Activated CD4-positive, alpha-beta T cell treated with anti-CD3 and anti-CD28 coated beads for 36 hours (primary cell): ENCODE results near the gene FCHSD2. TPM values are rescaled to one million over a fixed set of nuclear protein-coding genes. Genes with fewer than 3 reads are reported as not detected.

Experiments
- ATAC-seq: fragments of 200-7000 bp; cut with Tn5 transposase; one replicate; pipeline ENCODE4 v1.10.0; 2021; ENCODE audit warnings: mild to moderate bottlenecking, moderate library complexity
- CTCF ChIA-PET: fragments of 350-600 bp; sonication (Branson Sonifier 250); formaldehyde crosslinking; loops from one replicate; lab custom pipeline; 2021; ENCODE audit warnings: antibody characterized with exemption; lab: Charles Lee
- POLR2A ChIA-PET: fragments of 350-600 bp; sonication (Branson Sonifier 250); formaldehyde crosslinking; loops from one replicate; lab custom pipeline; 2021; ENCODE audit warnings: antibody characterized with exemption, inconsistent platforms; lab: Charles Lee
- DNase-seq: peaks from one replicate; pipeline ENCODE4 v3.0.0-alpha.2; 2020
- H3K27ac Mint-ChIP-seq: one replicate; pipeline ENCODE4 v1.8.0; 2021; ENCODE audit warnings: mixed read lengths
- H3K27me3 Mint-ChIP-seq: one replicate; pipeline ENCODE4 v1.8.0; 2021; ENCODE audit warnings: mixed read lengths
- H3K36me3 Mint-ChIP-seq: one replicate; pipeline ENCODE4 v1.8.0; 2021; ENCODE audit warnings: low read depth, mixed read lengths
- H3K4me1 Mint-ChIP-seq: one replicate; pipeline ENCODE4 v1.8.0; 2021; ENCODE audit warnings: mixed read lengths
- H3K4me3 Mint-ChIP-seq: one replicate; pipeline ENCODE4 v1.8.0; 2021; ENCODE audit warnings: mild to moderate bottlenecking, moderate library complexity, mixed read lengths
- H3K9me3 Mint-ChIP-seq: one replicate; pipeline ENCODE4 v1.8.0; 2021; ENCODE audit warnings: low read depth, mixed read lengths
- intact Hi-C, 2 experiments: fragments of 100-400 bp; cut with DNase I in 1 of 2; cut with micrococcal nuclease in 1 of 2; formaldehyde crosslinking; loops; one replicate each; pipeline versions ENCODE4 v1.14.2 to v1.15.1; 2022 to 2024; cut with DNase I, micrococcal nuclease
- total RNA-seq, 2 experiments: library from RNA; stranded (reverse); gene quantifications; one replicate each; pipeline ENCODE4 v1.2.3, GENCODE V29; 2021

The FCHSD2 gene
- total RNA-seq, 2 experiments from 2014 or later: 24.1 to 24.7 TPM

- POLR2A ChIA-PET: no interaction called here
- Mint-ChIP-seq H3K9me3 (no peaks in the 10 kb centered on the region), H3K27me3 (no peaks in the 10 kb centered on the region), H3K4me1 (no peaks in the 10 kb centered on the region), H3K4me3 (no peak overlapping the region), H3K36me3 (peaks cover 6% of the 10 kb centered on the region), H3K27ac (no peak overlapping the region)
- DNase-seq (no peak), ATAC-seq (no peak)
- intact Hi-C loops: no loop called here
- CTCF ChIA-PET: interaction anchor here (0.6 kb wide), 1 partner anchor 332 kb away, joined by 4 read pairs; no protein-coding TSS in a partner anchor
These were observed 240.7 kb downstream of the FCHSD2 start for GRCh38 chr11:72901374-72901773.

GRCh38 chr11:72900013-72900412 is 242.1 kb downstream of the FCHSD2 start:
- POLR2A ChIA-PET: no interaction called here
- ATAC-seq (no peak), DNase-seq (no peak)
- Mint-ChIP-seq H3K4me1 (no peaks in the 10 kb centered on the region), H3K36me3 (peaks cover 6% of the 10 kb centered on the region), H3K4me3 (no peak overlapping the region), H3K27ac (no peak overlapping the region), H3K27me3 (no peaks in the 10 kb centered on the region), H3K9me3 (no peaks in the 10 kb centered on the region)
- CTCF ChIA-PET: interaction anchor here (1.2 kb wide), 1 partner anchor 9 kb away, joined by 3 read pairs; no protein-coding TSS in a partner anchor
- intact Hi-C loops: no loop called here

GRCh38 chr11:72899238-72899637 is 242.9 kb downstream of the FCHSD2 start:
- H3K36me3 Mint-ChIP-seq: peaks cover 6% of the 10 kb centered on the region
- ATAC-seq (no peak), DNase-seq (no peak)
- H3K9me3 Mint-ChIP-seq: no peaks in the 10 kb centered on the region
- no peak overlapping the region for H3K27ac Mint-ChIP-seq
- intact Hi-C loops: no loop called here
- no peaks in the 10 kb centered on the region for H3K4me1 Mint-ChIP-seq
- no peak overlapping the region for H3K4me3 Mint-ChIP-seq
- no peaks in the 10 kb centered on the region for H3K27me3 Mint-ChIP-seq
- ChIA-PET CTCF (interaction anchor here (1.2 kb wide), 1 partner anchor 9 kb away, joined by 3 read pairs; no protein-coding TSS in a partner anchor), POLR2A (no interaction called here)

GRCh38 chr11:72897506-72897905 is 244.6 kb downstream of the FCHSD2 start:
- Mint-ChIP-seq H3K4me1 (no peaks in the 10 kb centered on the region), H3K9me3 (no peaks in the 10 kb centered on the region), H3K36me3 (peaks cover 4% of the 10 kb centered on the region), H3K4me3 (no peak overlapping the region), H3K27me3 (no peaks in the 10 kb centered on the region), H3K27ac (no peak overlapping the region)
- intact Hi-C loops: no loop called here
- POLR2A ChIA-PET: no interaction called here
- CTCF ChIA-PET: interaction anchor here (0.7 to 1.2 kb wide), 3 partner anchors 10 to 281 kb away, joined by 3 to 5 read pairs (median 3); no protein-coding TSS in a partner anchor
- DNase-seq (no peak), ATAC-seq (no peak)

- Mint-ChIP-seq H3K9me3 (no peaks in the 10 kb centered on the region), H3K36me3 (peaks cover 4% of the 10 kb centered on the region), H3K27ac (no peak overlapping the region), H3K27me3 (no peaks in the 10 kb centered on the region), H3K4me1 (no peaks in the 10 kb centered on the region), H3K4me3 (no peak overlapping the region)
- ChIA-PET POLR2A (no interaction called here), CTCF (no interaction called here)
- ATAC-seq: no peak
- DNase-seq: no peak
- intact Hi-C loops: no loop called here
These were observed 245.7 kb downstream of the FCHSD2 start for GRCh38 chr11:72896431-72896830.

- POLR2A ChIA-PET: no interaction called here
- H3K36me3 Mint-ChIP-seq: peaks cover 10% of the 10 kb centered on the region
These were observed 251.2 kb downstream of the FCHSD2 start for GRCh38 chr11:72890881-72891280.

GRCh38 chr11:72886619-72887018 is 255.5 kb downstream of the FCHSD2 start:
- CTCF ChIA-PET: interaction anchor here (0.6 to 0.7 kb wide), 3 partner anchors 203 to 691 kb away, joined by 3 to 5 read pairs (median 3); no protein-coding TSS in a partner anchor
- POLR2A ChIA-PET: no interaction called here
- intact Hi-C loops: no loop called here
- H3K27me3 Mint-ChIP-seq: no peaks in the 10 kb centered on the region
- peaks cover 16% of the 10 kb centered on the region for H3K36me3 Mint-ChIP-seq
- H3K4me3 Mint-ChIP-seq: no peak overlapping the region
- no peak overlapping the region for H3K27ac Mint-ChIP-seq
- no peak for DNase-seq
- ATAC-seq: no peak
- peaks cover under 1% of the 10 kb centered on the region for H3K9me3 Mint-ChIP-seq
- H3K4me1 Mint-ChIP-seq: no peaks in the 10 kb centered on the region

More at GRCh38 chr11:72890881-72891280, 251.2 kb downstream of the FCHSD2 start:
- CTCF ChIA-PET: interaction anchor here (0.7 to 1.1 kb wide), 4 partner anchors 9 to 19 kb away, joined by 3 to 4 read pairs (median 3); no protein-coding TSS in a partner anchor
- Mint-ChIP-seq H3K27me3 (no peaks in the 10 kb centered on the region), H3K4me1 (no peaks in the 10 kb centered on the region), H3K9me3 (no peaks in the 10 kb centered on the region), H3K4me3 (no peak overlapping the region), H3K27ac (no peak overlapping the region)
- no peak for ATAC-seq
- intact Hi-C loops: no loop called here
- DNase-seq: no peak

GRCh38 chr11:72885749-72886609 is 256.1 kb downstream of the FCHSD2 start:
- Mint-ChIP-seq H3K27me3 (no peaks in the 10 kb centered on the region), H3K4me1 (no peaks in the 10 kb centered on the region), H3K36me3 (peaks cover 22% of the 10 kb centered on the region), H3K27ac (no peak overlapping the region), H3K9me3 (peaks cover 5% of the 10 kb centered on the region), H3K4me3 (no peak overlapping the region)
- DNase-seq (no peak), ATAC-seq (no peak)
- CTCF ChIA-PET: interaction anchor here (0.6 to 0.7 kb wide), 2 partner anchors 203 to 692 kb away, joined by 3 read pairs; no protein-coding TSS in a partner anchor
- intact Hi-C loops: no loop called here
- POLR2A ChIA-PET: no interaction called here

GRCh38 chr11:72876147-72876546 is 266.0 kb downstream of the FCHSD2 start:
- Mint-ChIP-seq H3K27ac (no peak overlapping the region), H3K27me3 (no peaks in the 10 kb centered on the region), H3K4me1 (peaks cover 4% of the 10 kb centered on the region), H3K36me3 (peaks cover 15% of the 10 kb centered on the region), H3K9me3 (peaks cover 1% of the 10 kb centered on the region), H3K4me3 (no peak overlapping the region)
- ChIA-PET CTCF (interaction anchor here (0.6 kb wide), 1 partner anchor 14 kb away, joined by 3 read pairs; no protein-coding TSS in a partner anchor), POLR2A (no interaction called here)
- no peak for ATAC-seq
- intact Hi-C loops: no loop called here
- DNase-seq: no peak

- intact Hi-C loops: no loop called here
- Mint-ChIP-seq H3K4me1 (peaks cover 6% of the 10 kb centered on the region), H3K27ac (no peak overlapping the region), H3K4me3 (no peak overlapping the region), H3K27me3 (no peaks in the 10 kb centered on the region), H3K36me3 (peaks cover 12% of the 10 kb centered on the region), H3K9me3 (peaks cover 1% of the 10 kb centered on the region)
- no peak for DNase-seq
- ATAC-seq: no peak
- ChIA-PET CTCF (interaction anchor here (0.5 to 0.6 kb wide), 2 partner anchors 15 to 42 kb away, joined by 3 read pairs; no protein-coding TSS in a partner anchor), POLR2A (no interaction called here)
These were observed 266.4 kb downstream of the FCHSD2 start for GRCh38 chr11:72875736-72876135.

GRCh38 chr11:72872012-72872411 is 270.1 kb downstream of the FCHSD2 start:
- ChIA-PET POLR2A (no interaction called here), CTCF (interaction anchor here (0.6 to 0.9 kb wide), 3 partner anchors 16 to 109 kb away, joined by 3 to 5 read pairs (median 4); no protein-coding TSS in a partner anchor)
- H3K36me3 Mint-ChIP-seq: peaks cover 4% of the 10 kb centered on the region
- no peak for DNase-seq
- ATAC-seq: no peak
- H3K9me3 Mint-ChIP-seq: no peaks in the 10 kb centered on the region
- no peak overlapping the region for H3K27ac Mint-ChIP-seq
- no peak overlapping the region for H3K4me3 Mint-ChIP-seq
- no peaks in the 10 kb centered on the region for H3K27me3 Mint-ChIP-seq
- H3K4me1 Mint-ChIP-seq: peaks cover 17% of the 10 kb centered on the region
- intact Hi-C loops: no loop called here
